Measurements from ENCODE around the gene DGKH.

DNA sequence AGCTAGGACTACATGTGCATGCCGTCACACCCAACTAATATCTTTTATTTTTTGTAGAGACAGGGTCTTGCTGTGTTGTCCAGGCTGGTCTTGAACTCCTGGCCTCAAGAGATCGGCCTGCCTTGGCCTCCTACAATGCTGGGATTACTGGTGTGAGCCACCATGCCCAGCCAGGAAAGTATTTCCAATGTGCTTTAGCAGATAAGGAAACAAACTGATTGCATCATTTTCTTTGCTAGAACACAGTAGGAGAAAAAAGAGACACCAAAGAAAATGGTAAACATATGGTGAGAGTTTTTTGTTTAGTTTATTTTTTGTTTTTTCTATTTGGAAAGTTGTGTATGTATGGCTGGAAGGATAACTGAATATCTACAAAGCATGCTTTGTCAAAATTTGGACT lies 176.6 kb downstream of the DGKH start:
- TF ChIP-seq POLR2AphosphoS5 (IDR thresholded peaks at IDR 0.05) = no peak
- TF ChIP-seq, protein P1, sequence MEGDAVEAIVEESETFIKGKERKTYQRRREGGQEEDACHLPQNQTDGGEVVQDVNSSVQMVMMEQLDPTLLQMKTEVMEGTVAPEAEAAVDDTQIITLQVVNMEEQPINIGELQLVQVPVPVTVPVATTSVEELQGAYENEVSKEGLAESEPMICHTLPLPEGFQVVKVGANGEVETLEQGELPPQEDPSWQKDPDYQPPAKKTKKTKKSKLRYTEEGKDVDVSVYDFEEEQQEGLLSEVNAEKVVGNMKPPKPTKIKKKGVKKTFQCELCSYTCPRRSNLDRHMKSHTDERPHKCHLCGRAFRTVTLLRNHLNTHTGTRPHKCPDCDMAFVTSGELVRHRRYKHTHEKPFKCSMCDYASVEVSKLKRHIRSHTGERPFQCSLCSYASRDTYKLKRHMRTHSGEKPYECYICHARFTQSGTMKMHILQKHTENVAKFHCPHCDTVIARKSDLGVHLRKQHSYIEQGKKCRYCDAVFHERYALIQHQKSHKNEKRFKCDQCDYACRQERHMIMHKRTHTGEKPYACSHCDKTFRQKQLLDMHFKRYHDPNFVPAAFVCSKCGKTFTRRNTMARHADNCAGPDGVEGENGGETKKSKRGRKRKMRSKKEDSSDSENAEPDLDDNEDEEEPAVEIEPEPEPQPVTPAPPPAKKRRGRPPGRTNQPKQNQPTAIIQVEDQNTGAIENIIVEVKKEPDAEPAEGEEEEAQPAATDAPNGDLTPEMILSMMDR (IDR thresholded peaks at IDR 0.05) = no peak
- no peak for TF ChIP-seq POLR2A (IDR thresholded peaks at IDR 0.05)

Data from breast epithelium (tissue), 3 donors.